A549 (cell line): ENCODE results near the gene SIDT2.

ENCODE experiments used
- CEBPB ChIP-seq, 2 experiments: fragments of >200 bp in 1 of 2; sonication (Bioruptor Twin) in 1 of 2; formaldehyde crosslinking in 1 of 2; IDR thresholded peaks; 2 replicates each; pipeline ENCODE4 v1.6.1; 2012 to 2016
- CHD2 ChIP-seq: fragments of 150-350 bp; IDR thresholded peaks from 2 replicates; pipeline ENCODE4 v1.6.1; 2014; ENCODE audit warnings: low read length; ENCODE audit not compliant: partially characterized antibody
- CTCF ChIP-seq: fragments of >200 bp; sonication (Bioruptor Twin); formaldehyde crosslinking; IDR thresholded peaks from 3 replicates; pipeline ENCODE4 v1.5.1; 2016
- ELK1 ChIP-seq: fragments of 150-350 bp; IDR thresholded peaks from 2 replicates; pipeline ENCODE4 v1.6.1; 2014; ENCODE audit warnings: low read depth, mild to moderate bottlenecking, low read length
- KDM5A ChIP-seq: fragments of 200-600 bp; sonication (generic); IDR thresholded peaks from 2 replicates; pipeline ENCODE4 v1.6.1; 2016; ENCODE audit warnings: antibody characterized with exemption, mild to moderate bottlenecking
- MAFK ChIP-seq: fragments of 450-650 bp; IDR thresholded peaks from 2 replicates; pipeline ENCODE4 v1.6.1; 2014; ENCODE audit not compliant: partially characterized antibody
- NR3C1 ChIP-seq: fragments of >200 bp; sonication (Bioruptor Twin); formaldehyde crosslinking; IDR thresholded peaks from 3 replicates; pipeline ENCODE4 v1.6.1; 2017
- POLR2A ChIP-seq: IDR thresholded peaks from 2 replicates; pipeline ENCODE4 v1.6.1; 2012; ENCODE audit warnings: mild to moderate bottlenecking, low read length
- REST ChIP-seq: fragments of 200-600 bp; sonication (generic); IDR thresholded peaks from 2 replicates; pipeline ENCODE4 v1.6.1; 2016; ENCODE audit warnings: antibody characterized with exemption, mild to moderate bottlenecking, moderate library complexity
- TF ChIP-seq, protein P1 (sequence below): IDR thresholded peaks from 2 replicates; pipeline ENCODE4 v1.6.1; 2012
- TF ChIP-seq, protein P2 (sequence below): IDR thresholded peaks from 2 replicates; pipeline ENCODE4 v1.6.1; 2012

GRCh38 chr11:117181586-117182550, 3.3 kb downstream of the SIDT2 start:
- TF ChIP-seq KDM5A, result no peak
- TF ChIP-seq CEBPB (IDR thresholded peaks at IDR 0.05), result no peak
- TF ChIP-seq, protein P1, sequence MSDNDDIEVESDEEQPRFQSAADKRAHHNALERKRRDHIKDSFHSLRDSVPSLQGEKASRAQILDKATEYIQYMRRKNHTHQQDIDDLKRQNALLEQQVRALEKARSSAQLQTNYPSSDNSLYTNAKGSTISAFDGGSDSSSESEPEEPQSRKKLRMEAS, result no peak
- no peak for TF ChIP-seq CTCF
- no peak for TF ChIP-seq MAFK
- TF ChIP-seq REST, result no peak
- TF ChIP-seq NR3C1, result no peak
- no peak for TF ChIP-seq CHD2
- no peak for TF ChIP-seq ELK1
- no peak for TF ChIP-seq POLR2A
- TF ChIP-seq, protein P2, sequence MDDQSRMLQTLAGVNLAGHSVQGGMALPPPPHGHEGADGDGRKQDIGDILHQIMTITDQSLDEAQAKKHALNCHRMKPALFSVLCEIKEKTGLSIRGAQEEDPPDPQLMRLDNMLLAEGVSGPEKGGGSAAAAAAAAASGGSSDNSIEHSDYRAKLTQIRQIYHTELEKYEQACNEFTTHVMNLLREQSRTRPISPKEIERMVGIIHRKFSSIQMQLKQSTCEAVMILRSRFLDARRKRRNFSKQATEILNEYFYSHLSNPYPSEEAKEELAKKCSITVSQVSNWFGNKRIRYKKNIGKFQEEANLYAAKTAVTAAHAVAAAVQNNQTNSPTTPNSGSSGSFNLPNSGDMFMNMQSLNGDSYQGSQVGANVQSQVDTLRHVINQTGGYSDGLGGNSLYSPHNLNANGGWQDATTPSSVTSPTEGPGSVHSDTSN, result no peak
